ENCODE results near the gene CELSR1.

The CELSR1 gene

DNA sequence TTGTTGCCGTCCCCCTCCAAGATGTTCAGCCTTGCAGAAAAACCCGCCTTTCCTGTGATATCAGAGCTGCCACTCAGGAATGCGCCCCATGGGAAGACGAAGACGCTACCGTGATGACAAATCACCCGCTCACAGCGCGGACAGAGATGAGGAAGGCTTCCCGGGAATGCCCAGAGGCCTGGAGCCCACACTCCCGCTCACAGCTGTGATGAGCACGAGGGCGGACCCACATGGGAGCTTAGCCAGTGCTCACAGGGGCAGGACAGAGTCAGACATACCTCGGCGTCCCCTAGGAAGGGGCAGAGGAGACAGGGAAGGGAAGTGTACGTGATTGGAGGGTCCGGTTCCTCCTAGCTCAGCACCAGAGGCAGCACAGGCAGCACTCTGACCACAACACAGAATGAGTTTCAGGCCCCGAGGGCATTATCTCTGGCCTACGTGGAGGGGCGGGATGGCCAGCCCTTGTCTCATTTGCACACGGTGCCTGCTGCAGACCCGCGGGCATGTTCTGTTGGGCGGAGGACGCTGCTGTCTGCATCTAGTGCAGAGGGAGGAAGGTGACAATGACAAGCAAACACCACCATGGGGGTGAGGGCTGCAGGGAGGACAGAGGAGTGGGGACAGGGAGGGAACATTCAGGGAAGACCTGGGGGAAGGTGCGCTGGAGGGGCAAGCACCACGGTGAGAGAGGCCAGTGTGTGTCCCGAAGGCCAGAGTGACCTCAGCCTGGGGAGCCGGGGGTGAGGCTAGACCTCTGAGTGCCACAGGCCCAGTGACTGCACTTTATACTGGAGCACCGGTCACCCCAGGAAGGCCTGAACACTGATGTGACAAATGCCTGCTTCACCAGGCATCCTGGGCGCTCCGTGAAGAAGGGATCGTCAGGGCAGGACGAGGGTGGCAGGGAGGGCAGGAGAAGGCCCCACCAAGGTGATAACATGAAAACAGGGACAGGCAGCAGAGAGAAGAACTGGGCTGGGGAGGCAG, 79.6 kb downstream of the CELSR1 start:
- in situ Hi-C loops (cut with HindIII; ENCODE audit: low sequenced_read_pairs) = loop anchor here (5.0 kb wide), 1 partner anchor 70 kb away; no protein-coding TSS in a partner anchor
- H3K4me3 ChIP-seq (ENCODE audit: low read depth, low read length) = no peak overlapping the region
- TF ChIP-seq, protein P1, sequence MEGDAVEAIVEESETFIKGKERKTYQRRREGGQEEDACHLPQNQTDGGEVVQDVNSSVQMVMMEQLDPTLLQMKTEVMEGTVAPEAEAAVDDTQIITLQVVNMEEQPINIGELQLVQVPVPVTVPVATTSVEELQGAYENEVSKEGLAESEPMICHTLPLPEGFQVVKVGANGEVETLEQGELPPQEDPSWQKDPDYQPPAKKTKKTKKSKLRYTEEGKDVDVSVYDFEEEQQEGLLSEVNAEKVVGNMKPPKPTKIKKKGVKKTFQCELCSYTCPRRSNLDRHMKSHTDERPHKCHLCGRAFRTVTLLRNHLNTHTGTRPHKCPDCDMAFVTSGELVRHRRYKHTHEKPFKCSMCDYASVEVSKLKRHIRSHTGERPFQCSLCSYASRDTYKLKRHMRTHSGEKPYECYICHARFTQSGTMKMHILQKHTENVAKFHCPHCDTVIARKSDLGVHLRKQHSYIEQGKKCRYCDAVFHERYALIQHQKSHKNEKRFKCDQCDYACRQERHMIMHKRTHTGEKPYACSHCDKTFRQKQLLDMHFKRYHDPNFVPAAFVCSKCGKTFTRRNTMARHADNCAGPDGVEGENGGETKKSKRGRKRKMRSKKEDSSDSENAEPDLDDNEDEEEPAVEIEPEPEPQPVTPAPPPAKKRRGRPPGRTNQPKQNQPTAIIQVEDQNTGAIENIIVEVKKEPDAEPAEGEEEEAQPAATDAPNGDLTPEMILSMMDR (IDR thresholded peaks at IDR 0.05; ENCODE audit: low read depth, low read length, missing control alignments) = no peak
- DNase-seq (ENCODE audit: low read depth) = no peak

DNA sequence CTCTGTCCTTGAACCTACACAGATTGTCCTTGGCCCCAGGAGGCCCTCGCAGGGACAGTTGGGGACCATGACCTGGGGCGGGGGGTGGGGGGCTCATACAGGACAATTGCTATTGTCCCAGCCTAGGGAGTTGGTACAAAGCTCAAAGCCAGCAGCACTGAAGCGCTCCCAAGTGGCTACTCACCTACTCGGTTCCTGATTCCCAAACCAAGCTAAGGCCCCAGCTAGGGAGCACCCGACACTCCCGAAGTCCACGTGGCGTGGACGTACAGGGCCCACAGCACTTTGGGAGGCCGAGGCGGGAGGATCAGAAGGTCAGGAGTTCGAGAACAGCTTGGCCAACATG, 80.6 kb downstream of the CELSR1 start:
- in situ Hi-C loops (cut with HindIII; ENCODE audit: low sequenced_read_pairs) = loop anchor here (5.0 kb wide), 1 partner anchor 71 kb away; no protein-coding TSS in a partner anchor
- no peak overlapping the region for H3K4me3 ChIP-seq (ENCODE audit: low read depth, low read length)
- DNase-seq (ENCODE audit: low read depth) = no peak
- TF ChIP-seq, protein P1 (IDR thresholded peaks at IDR 0.05; ENCODE audit: low read depth, low read length, missing control alignments) = no peak

DNA sequence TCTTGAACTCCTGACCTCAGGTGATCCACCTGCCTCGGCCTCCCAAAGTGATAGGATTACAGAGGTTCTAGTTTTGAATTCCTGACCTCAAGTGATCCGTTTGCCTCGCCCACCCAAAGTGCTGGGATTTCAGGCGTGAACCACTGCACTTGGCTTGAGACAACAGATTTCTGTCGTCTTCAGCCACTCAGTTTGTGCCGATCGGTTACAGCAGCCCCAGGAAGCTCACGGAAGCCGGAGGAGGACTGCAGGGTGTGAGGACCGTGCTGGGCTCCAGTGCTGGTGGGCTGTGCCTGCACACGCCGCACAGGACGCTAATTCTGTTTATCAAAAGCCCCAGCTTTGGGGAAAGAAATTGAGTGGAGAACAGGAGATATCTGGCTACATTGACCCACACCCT, 82.0 kb downstream of the CELSR1 start:
- no peak overlapping the region for H3K4me3 ChIP-seq (ENCODE audit: low read depth, low read length)
- in situ Hi-C loops (cut with HindIII; ENCODE audit: low sequenced_read_pairs) = loop anchor here (5.0 kb wide), 1 partner anchor 72 kb away; no protein-coding TSS in a partner anchor
- no peak for DNase-seq (ENCODE audit: low read depth)
- TF ChIP-seq, protein P1 (IDR thresholded peaks at IDR 0.05; ENCODE audit: low read depth, low read length, missing control alignments) = no peak

DNA sequence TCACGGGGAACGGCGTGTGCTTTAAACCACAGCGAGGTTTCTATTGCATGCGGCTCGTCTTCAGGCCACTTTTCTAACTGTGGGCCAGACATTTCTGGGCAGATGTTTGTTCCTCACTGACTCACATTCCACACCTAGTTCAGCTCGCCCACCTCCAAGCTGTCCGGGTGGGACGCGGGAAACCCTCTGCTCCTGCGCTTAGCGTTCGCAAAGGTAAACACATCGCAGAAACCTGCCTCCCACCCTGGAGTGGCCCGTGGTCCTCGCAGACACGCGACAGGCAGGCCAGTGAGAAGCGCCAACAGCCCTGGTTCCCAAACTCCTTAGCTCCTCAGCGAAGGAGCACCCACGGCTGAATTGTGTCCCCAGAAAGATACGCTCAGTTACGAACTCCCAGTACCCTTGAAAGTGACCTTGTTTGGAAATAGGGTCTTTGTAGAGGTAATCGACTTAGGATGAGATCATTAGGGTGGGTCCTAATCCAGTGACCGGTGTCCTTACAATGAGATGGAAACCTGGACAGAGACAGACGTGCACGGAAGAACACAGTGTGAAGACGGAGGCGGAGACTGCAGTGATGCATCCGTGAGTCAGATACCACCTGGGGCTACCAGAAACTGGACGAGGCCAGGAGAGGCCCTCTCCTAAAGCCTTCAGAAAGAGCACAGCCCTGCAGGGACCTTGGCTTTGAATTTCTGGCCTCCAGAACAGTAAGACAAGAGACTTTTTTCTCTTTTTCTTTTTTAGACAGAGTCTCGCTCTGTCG, 82.7 kb downstream of the CELSR1 start:
- DNase-seq (ENCODE audit: low read depth) = peak; percentile 24
- TF ChIP-seq, protein P1 (IDR thresholded peaks at IDR 0.05; ENCODE audit: low read depth, low read length, missing control alignments) = no peak
- H3K4me3 ChIP-seq (ENCODE audit: low read depth, low read length) = no peak overlapping the region
- in situ Hi-C loops (cut with HindIII; ENCODE audit: low sequenced_read_pairs) = loop anchor here (5.0 kb wide), 1 partner anchor 73 kb away; no protein-coding TSS in a partner anchor

DNA sequence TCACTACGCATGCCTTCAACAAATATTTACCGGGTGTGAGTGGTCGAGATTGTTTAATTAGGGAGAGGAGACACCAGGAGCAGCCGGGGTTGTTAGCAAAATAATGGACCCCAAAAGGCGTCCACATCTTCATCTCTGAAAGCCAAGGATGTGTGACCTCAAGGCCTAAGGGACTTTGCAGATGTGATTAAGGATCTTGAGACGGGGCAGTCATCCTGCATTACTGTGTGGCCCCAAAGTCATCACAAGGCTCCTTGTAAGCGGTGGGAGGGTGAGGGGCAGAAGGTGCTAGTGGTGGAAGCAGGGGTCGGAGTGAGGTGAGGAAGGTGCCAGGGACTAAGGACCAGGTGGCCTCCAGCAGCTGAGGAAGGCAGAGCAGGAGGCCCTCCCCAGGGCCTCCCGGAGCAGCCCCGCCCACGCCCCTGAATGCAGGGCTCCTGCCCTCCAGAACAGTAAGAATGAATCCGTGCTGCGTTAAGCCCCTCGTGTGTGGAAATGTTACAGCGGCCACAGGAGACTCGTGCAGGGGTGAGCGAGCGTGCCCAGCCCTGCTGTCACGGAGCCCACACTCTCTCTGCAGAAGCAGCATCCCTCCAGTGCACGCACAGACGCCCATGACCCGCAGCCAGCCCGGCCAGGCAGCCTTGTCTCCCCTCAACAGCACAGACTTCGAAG, 83.5 kb downstream of the CELSR1 start:
- in situ Hi-C loops (cut with HindIII; ENCODE audit: low sequenced_read_pairs) = no loop called here
- H3K4me3 ChIP-seq (ENCODE audit: low read depth, low read length) = no peak overlapping the region

More for the DNA sequence above, 83.5 kb downstream of the CELSR1 start:
- TF ChIP-seq, protein P1 (IDR thresholded peaks at IDR 0.05; ENCODE audit: low read depth, low read length, missing control alignments) = no peak
- no peak for DNase-seq (ENCODE audit: low read depth)
